Nucleus accumbens (tissue), 56 donors: ENCODE measurements around the gene PKP4.

Experiments
- DNase-seq, 56 donors: peaks; one replicate each; lab custom pipeline; 2025; lab: John Stamatoyannopoulos, UW

PKP4 gene

GRCh38 chr2:158530829-158531228, 74.1 kb downstream of the PKP4 start:
- no peak for DNase-seq

DNA sequence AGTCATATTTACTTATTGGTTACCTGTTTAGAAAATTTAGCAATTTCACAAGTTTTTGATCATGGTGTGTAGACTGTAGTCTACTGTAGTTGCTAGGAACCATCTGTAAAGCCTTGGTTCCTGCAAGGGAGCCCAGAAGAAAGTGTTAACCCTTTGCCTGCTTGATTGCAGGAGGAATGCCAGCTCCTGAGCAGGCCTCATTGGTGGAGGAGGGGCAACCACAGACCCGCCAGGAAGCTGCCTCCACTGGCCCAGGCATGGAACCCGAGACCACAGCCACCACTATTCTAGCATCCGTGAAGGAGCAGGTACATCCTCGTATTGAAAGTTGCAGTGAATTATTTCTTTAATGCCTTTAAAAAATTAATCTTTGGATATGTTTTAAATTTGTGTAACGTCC, 76.3 kb downstream of the PKP4 start:
- DNase-seq: no peak

DNA sequence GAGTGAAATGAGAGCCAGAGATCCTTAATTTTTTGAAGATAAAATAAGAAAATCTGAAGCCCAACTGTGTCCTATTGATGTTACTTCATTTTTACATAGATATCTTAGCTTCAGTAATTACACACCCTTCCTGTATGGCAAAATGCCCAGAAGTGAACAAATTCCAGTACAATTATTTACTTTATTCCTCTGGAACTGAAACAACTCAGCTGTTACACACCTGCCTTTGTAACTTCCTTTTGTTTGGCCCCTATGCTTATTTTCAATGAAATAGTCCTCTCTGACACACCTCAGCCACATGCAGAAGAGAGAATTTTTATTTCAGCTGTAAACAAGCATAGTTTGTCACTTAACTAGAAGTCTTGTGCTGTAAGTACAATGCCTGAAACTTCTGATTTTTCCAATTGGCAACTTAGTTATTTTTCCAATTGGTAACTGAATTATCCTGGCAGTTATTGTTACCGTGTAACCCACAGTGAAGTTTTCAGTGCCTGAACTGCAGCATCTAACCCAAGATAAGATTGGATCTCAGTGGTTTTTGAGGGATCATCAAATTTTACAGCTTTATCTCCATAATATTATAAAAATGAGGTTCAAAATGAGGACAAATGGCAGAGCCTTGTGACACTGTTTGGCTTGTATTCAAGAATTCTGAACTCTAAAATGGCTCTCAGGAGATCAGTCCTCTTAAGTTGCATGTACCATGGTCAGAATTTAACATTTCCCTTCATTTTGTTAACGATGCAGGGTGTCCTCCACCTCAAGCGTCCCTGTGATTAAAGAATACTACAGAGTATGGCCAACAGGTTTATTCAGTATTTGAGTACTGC, 82.6 kb downstream of the PKP4 start:
- no peak for DNase-seq

- DNase-seq: no peak
These were observed 85.8 kb downstream of the PKP4 start for GRCh38 chr2:158542577-158542976.

- DNase-seq: no peak
These were observed 87.2 kb downstream of the PKP4 start for GRCh38 chr2:158543957-158544356.

- DNase-seq: no peak
These were observed 88.2 kb downstream of the PKP4 start for GRCh38 chr2:158544998-158545397.

DNA sequence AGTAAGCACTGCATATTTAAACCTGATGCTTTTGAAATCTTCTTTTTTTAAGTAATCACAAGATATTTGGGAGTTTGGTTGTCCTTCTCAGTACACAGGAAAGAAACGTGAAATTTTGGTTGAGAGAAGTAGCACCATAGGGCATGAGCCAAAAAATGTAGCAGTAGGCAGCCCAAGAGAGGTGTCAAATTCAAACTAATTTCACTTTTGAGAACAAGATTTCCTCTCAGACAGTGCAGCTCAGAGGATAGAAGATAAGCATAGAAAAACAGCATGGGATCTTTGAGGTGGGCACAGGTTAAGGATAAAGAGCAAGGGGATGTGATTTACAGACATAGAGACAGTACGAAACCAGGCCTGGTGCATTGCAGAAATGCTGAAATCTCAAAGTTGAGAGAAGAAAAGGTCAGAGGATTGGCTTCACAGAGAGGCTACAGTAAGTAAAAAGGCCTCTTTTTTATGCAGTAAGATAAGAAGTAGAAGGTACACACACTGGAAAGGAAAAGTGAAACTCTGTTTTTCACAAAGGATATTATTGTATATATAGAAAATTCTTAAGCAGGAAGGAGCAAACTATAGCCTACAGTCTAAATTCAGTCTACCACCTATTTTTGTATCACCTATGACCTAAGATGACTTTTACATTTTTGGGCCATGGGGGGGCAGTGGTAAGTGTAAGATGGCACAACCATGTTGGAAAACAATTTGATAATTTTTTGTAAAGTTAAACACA, 89.8 kb downstream of the PKP4 start:
- no peak for DNase-seq

DNA sequence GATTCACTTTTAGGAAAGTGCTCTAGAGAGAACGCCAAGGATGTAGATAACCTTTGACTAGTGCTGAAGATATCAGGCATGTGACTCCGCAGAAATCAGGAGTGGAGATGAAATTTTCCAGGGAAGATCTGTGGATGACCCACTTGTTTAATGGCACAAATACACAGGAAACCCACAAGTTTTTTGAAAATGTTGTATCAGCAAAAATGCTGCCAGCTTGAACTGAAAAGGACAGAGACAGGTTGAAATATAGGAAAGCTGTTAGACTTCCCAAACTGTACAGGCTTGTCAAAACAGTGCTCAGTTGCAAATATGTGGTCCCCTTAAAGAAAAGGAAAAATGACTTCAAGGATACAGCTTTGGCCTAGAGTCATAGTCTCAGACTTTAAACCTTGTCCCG, 96.5 kb downstream of the PKP4 start:
- no peak for DNase-seq

GRCh38 chr2:158554996-158555395, 98.2 kb downstream of the PKP4 start:
- DNase-seq: no peak

GRCh38 chr2:158556124-158556523, 99.4 kb downstream of the PKP4 start:
- DNase-seq: no peak

DNA sequence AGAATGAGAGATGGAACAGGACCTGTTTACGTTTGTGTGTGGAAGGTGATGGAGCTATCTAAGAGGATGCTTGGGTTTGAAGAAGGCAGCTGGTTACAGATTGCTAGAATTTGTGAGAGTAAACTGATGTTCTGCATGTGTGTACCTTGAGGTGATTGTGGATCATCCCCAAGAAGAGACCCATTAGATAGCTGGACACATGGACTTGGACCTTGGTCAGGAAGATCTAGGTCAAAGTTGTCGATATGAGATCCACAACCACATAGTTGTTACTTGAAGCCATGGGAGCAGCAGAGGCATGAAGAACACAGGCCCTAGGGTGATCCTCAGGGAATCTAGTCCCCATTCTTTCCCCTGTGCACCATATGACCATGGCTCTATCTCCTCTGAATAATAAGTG, 101.0 kb downstream of the PKP4 start:
- DNase-seq: no peak

DNA sequence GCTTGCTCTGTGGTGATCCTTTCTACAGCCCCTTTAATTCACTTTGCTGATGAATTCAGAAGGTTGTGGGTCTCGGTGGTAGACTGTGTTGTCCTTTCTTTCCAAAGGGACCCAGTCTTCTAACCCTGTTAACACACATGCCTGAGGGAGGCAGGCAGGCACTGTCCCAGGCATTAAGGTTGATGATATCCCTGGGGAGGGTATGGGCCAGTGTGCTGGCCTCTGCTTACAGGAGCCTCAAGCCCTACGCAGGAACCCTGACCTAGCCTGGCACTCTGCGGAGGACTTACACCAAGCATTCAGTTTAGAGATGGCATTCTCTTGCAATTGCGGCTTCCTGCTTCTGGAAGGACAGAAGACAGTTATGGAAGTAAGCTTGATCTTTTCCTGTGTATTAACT, 102.5 kb downstream of the PKP4 start:
- DNase-seq: no peak

- no peak for DNase-seq
These were observed 103.5 kb downstream of the PKP4 start for GRCh38 chr2:158560259-158560658.

GRCh38 chr2:158561054-158561453, 104.3 kb downstream of the PKP4 start:
- DNase-seq: no peak

GRCh38 chr2:158567208-158567607, 110.5 kb downstream of the PKP4 start:
- no peak for DNase-seq

- no peak for DNase-seq
These were observed 112.5 kb downstream of the PKP4 start for GRCh38 chr2:158569284-158569683.

DNA sequence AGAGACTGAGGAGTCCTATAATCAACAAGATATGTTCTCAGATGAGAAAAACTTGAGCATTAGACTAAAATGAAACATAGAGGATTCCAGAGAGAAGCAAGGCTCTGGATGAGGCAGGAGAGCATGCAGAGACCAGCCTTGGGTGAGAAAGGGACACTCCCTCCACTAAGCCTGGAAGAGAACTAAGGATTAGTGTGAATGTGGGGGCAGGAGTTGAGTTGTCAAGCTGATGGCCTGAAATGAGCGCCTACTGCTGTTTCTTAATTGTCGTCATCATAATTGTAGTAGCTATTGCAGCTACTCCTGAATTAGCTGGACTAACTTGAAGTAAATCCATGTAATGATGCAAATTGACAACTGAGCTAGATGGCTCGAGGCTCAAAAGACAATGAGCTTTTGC, 114.1 kb downstream of the PKP4 start:
- no peak for DNase-seq

GRCh38 chr2:158573739-158574138, 117.0 kb downstream of the PKP4 start:
- DNase-seq: no peak

GRCh38 chr2:158575051-158575635, 118.4 kb downstream of the PKP4 start:
- DNase-seq: no peak

GRCh38 chr2:158577141-158577540, 120.4 kb downstream of the PKP4 start:
- no peak for DNase-seq

DNA sequence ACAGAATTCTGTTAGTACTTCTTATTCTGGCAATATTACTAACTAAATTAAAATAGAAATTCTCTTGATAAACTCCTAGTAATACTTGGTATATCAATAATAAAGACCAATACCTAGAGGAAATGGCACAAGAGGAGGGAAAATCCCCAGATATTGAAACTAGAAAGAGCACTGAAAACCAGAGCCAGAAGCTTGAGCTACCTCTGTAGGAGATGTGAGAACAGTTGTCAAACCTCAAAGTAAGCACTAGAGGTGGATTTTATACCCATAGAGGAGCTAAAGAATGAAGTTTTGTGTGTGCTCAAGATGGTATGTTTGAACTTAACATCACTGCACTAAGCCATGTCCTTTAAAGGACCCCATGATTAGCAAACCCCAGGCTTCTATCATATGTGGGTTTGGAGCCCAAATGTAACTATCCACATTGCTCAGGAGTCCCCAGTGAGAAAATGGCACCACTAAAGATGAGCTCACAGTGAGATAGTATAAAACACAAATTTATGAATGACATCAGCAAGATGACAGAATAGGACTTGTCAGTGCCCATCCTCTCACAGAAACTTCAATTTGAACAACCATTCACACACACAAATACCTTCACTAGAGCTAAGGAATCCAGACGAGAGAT, 122.1 kb downstream of the PKP4 start:
- no peak for DNase-seq
